GM21515 (cell line): ENCODE measurements around the gene CLDN10.
"Not testable (repeated sequence)": the region's sequence is repeated elsewhere in the genome, so short reads cannot be mapped to it uniquely, and the experiment has no call there.

Experiments used
- ATAC-seq: cut with Tn5 transposase; IDR thresholded peaks from one replicate; pipeline ENCODE4 v1.9.1; 2021; ENCODE audit not compliant: unreplicated experiment

Gene CLDN10

GRCh38 chr13:95541308-95541707 lies 11.2 kb upstream of the CLDN10 start:
- no peak for ATAC-seq

- no peak for ATAC-seq
Measured at GRCh38 chr13:95541911-95542474, 10.5 kb upstream of the CLDN10 start.

GRCh38 chr13:95544293-95544692 lies 8.2 kb upstream of the CLDN10 start:
- ATAC-seq = no peak

GRCh38 chr13:95546919-95547318 lies 5.6 kb upstream of the CLDN10 start:
- no peak for ATAC-seq

GRCh38 chr13:95547531-95548167 lies 4.9 kb upstream of the CLDN10 start:
- ATAC-seq = no peak

- no peak for ATAC-seq
Measured at GRCh38 chr13:95552208-95552538, 347 bp upstream of the CLDN10 start.

- no peak for ATAC-seq
Measured at GRCh38 chr13:95553581-95554385, 1.3 kb downstream of the CLDN10 start.

GRCh38 chr13:95557013-95557412 lies 4.5 kb downstream of the CLDN10 start:
- no peak for ATAC-seq

- no peak for ATAC-seq
Measured at GRCh38 chr13:95559100-95559499, 6.6 kb downstream of the CLDN10 start.

GRCh38 chr13:95560387-95560786 lies 7.9 kb downstream of the CLDN10 start:
- ATAC-seq = no peak

GRCh38 chr13:95564091-95564490 lies 11.6 kb downstream of the CLDN10 start:
- ATAC-seq = no peak

- ATAC-seq = no peak
Measured at GRCh38 chr13:95564733-95565291, 12.3 kb downstream of the CLDN10 start.

GRCh38 chr13:95565758-95566157 lies 13.2 kb downstream of the CLDN10 start:
- ATAC-seq = not testable (repeated sequence)

- ATAC-seq = no peak
Measured at GRCh38 chr13:95568131-95568530, 15.6 kb downstream of the CLDN10 start.

GRCh38 chr13:95570016-95570415 lies 17.5 kb downstream of the CLDN10 start:
- no peak for ATAC-seq

GRCh38 chr13:95571941-95572340 lies 19.4 kb downstream of the CLDN10 start:
- ATAC-seq = no peak

- no peak for ATAC-seq
Measured at GRCh38 chr13:95573221-95573620, 20.7 kb downstream of the CLDN10 start.

GRCh38 chr13:95579303-95579702 lies 26.8 kb downstream of the CLDN10 start:
- peak; percentile 77 for ATAC-seq

GRCh38 chr13:95585867-95586266 lies 33.3 kb downstream of the CLDN10 start:
- ATAC-seq = no peak

- no peak for ATAC-seq
Measured at GRCh38 chr13:95588134-95588533, 35.6 kb downstream of the CLDN10 start.

- ATAC-seq = no peak
Measured at GRCh38 chr13:95588721-95589120, 36.2 kb downstream of the CLDN10 start.

GRCh38 chr13:95593462-95593861 lies 40.9 kb downstream of the CLDN10 start:
- no peak for ATAC-seq
